ENCODE data around the gene CAMK2B.

DNA sequence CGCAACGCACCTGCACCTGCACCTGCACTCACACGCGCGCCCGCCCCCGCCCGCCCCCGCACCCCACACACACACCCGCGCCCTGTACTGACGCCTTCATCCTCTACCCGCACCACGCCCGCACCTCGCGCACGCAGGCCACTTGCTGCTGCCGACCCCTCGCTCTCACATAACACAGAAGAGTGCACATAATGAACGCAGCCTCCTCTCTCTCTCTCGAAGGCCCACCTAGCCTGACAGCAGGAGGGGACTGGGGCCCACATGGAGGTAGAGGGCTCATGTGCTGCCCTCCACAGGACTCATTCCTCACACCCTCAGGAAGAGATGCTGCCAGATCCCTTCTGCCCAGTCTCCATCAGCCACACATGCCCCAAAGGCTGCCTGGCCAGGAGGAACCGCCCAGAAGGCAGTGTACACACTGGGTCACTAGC, 432 bp upstream of the CAMK2B start:
- TF ChIP-seq, protein P1, sequence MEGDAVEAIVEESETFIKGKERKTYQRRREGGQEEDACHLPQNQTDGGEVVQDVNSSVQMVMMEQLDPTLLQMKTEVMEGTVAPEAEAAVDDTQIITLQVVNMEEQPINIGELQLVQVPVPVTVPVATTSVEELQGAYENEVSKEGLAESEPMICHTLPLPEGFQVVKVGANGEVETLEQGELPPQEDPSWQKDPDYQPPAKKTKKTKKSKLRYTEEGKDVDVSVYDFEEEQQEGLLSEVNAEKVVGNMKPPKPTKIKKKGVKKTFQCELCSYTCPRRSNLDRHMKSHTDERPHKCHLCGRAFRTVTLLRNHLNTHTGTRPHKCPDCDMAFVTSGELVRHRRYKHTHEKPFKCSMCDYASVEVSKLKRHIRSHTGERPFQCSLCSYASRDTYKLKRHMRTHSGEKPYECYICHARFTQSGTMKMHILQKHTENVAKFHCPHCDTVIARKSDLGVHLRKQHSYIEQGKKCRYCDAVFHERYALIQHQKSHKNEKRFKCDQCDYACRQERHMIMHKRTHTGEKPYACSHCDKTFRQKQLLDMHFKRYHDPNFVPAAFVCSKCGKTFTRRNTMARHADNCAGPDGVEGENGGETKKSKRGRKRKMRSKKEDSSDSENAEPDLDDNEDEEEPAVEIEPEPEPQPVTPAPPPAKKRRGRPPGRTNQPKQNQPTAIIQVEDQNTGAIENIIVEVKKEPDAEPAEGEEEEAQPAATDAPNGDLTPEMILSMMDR (conservative IDR thresholded peaks at IDR 0.05; ENCODE audit: low read depth, low read length), result no peak
- TF ChIP-seq EZH2 (IDR thresholded peaks at IDR 0.05; ENCODE audit: borderline replicate concordance, low read depth, low read length, poor library complexity, severe bottlenecking), result no peak
